Measurements from ENCODE around the gene INVS.
"Not testable (repeated sequence)": the region's sequence is repeated elsewhere in the genome, so short reads cannot be mapped to it uniquely, and the experiment has no call there.

INVS gene

GRCh38 chr9:100281676-100282387, 182.8 kb downstream of the INVS start:
- DNase-seq, result no peak

- DNase-seq, result no peak
Measured at GRCh38 chr9:100282388-100282719, 183.3 kb downstream of the INVS start.

DNA sequence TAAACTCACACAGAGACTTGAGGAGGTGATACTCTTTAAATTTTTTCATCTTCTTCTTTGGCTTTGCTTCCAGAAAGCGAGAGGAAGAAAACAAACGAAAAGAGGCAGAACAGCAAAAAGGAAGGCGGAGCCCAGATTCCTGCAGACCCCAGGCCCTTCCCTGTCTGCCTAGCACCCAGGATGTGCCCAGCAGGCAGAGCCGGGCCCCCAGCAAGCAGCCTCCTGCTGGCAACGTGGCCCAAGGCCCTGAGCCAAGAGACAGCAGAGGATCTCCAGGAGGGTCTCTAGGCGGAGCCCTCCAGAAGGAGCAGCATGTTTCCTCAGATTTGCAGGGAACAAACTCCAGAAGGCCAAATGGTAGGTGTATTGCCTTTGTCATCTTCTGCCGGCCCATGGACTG, 185.2 kb downstream of the INVS start:
- DNase-seq, result no peak

DNA sequence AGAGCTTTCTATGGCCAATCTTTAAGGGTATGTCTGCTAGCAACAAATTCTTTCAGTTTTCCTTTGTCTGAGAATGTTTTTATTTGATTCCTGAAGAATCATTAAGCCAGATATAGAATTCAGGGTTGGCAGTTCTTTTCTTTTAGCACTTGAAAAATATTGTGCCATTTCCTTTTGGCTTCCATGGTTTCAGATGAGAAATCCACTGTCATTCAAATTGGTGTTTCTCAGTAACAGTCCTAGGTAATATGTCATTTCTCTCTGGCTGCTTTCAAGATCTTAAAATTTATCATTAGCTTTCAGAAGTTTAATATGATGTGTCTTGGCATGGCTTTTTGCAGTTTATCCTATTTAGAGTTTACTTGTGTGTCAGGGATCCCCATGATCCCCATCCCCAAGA, 186.0 kb downstream of the INVS start:
- DNase-seq, result no peak

- DNase-seq, result no peak
Measured at GRCh38 chr9:100285601-100286000, 186.6 kb downstream of the INVS start.

GRCh38 chr9:100286257-100286656, 187.2 kb downstream of the INVS start:
- no peak for DNase-seq

- DNase-seq, result no peak
Measured at GRCh38 chr9:100287186-100287585, 188.1 kb downstream of the INVS start.

- no peak for DNase-seq
Measured at GRCh38 chr9:100290714-100291113, 191.7 kb downstream of the INVS start.

GRCh38 chr9:100292414-100292813, 193.4 kb downstream of the INVS start:
- no peak for DNase-seq

DNA sequence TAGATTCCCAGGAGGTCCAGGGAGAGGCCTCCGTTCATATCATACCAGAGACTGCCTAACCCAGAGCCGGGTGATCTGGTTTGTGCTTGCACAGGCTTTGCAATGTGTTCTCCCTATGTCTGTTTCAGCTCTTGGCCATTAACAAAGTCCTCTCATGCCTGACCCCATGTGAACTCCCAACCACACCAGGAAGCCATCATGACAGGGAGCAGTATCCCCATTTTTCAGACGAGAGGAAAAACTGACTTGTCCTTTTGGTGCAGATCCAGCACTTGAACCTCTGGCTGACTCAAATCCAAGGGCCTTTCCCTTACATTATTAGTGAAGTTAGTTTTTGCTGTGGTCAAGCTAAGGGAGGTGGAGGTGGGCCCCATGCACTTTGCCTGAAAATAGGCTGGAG, 195.3 kb downstream of the INVS start:
- DNase-seq, result no peak

GRCh38 chr9:100294806-100295205, 195.8 kb downstream of the INVS start:
- no peak for DNase-seq

DNA sequence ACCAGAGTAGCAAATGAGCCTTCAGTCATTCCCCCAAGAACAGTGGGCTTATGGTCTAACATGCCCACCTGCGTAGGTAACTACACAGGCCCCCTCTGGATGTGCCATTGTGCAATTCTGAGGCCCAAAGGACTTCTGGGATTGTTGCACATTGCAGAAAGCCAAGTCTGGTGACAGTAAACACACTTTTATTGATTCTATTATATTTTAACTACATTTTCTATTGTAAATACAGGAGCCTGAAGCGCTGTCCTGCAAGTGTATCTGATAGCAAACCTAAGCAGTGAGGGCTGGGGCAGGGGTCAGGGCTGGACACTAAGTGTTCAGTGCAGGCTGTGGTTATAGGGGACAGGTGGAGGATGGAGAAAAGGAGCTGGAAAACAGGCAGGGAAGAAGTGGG, 196.2 kb downstream of the INVS start:
- no peak for DNase-seq

GRCh38 chr9:100296407-100296806, 197.4 kb downstream of the INVS start:
- DNase-seq, result no peak

GRCh38 chr9:100298378-100298777, 199.3 kb downstream of the INVS start:
- no peak for DNase-seq

GRCh38 chr9:100303747-100304146, 204.7 kb downstream of the INVS start:
- no peak for DNase-seq

DNA sequence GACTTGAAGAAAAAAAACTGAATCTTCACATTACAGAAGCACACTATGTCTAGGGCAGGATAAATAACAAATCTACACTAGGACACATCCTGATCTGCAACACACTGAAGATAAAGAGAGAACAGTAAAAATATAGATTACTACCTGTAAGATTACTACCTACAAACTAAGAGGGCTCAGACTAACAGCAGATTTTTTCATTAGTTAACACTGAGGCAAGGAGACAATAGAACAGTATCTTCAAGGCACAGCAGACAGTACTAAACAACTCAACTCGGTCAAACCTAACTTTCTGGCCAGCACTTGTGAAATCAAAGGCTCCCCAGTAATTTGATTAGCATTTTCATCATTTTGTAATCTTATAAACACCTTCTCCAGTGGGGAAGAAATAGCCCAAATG, 207.2 kb downstream of the INVS start:
- DNase-seq, result no peak

DNA sequence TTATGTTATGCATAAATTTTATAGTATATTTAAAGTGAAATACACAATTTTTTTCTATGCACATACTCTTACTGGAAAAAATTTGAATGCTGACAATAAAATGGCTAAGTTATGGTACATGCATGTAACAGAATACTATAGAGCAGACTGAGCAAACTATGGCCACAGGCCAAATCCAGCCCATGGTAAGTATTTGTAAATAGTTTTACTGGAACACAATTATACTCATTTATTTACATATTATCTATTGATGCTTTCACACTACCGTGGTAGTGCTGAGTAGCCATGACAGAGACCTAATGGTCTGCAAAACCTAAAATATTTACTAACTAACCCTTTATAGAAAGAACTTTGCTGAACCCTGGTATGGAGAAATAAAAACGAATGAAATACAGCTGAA, 208.0 kb downstream of the INVS start:
- DNase-seq, result no peak

GRCh38 chr9:100308965-100309564, 210.0 kb downstream of the INVS start:
- no peak for DNase-seq

DNA sequence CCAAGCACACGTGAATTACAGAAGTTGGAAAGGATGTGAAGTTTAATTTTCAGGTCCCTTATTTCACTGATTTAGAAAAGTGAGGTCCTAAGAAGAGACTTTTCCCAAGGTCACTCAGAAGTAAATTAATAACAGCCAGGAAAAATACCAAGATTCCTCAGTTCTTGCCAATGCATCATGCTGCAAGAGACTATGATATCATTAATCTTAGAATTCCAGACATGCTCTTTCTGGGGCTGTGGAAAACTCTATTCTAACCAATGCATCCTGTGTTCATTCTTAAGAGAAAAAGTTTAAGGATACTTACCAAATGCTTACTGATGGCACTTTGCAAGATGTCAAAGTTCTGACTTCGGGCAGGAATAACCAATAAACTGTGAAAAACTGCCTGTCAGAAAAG, 210.9 kb downstream of the INVS start:
- no peak for DNase-seq

- no peak for DNase-seq
Measured at GRCh38 chr9:100315561-100315960, 216.5 kb downstream of the INVS start.

DNA sequence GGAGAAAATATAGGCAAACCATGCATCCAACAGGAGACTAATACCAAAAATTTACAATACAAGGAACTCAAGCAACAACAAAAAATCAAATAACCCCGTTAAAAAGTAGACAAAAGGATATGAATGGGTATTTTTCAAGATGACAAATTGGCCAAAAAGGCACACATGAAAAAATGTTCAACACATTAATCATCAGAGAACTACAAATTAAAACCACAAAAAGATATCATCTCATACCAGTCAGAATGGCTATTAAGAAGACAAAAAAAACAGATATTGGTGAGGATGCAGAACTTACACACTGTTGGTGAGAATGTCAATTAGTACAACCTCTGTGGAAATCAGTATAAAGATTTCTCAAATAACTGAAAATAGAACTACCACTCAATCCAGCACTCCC, 218.7 kb downstream of the INVS start:
- no peak for DNase-seq

- peak; percentile 38 for DNase-seq
Measured at GRCh38 chr9:100322954-100323536, 224.0 kb downstream of the INVS start.

DNA sequence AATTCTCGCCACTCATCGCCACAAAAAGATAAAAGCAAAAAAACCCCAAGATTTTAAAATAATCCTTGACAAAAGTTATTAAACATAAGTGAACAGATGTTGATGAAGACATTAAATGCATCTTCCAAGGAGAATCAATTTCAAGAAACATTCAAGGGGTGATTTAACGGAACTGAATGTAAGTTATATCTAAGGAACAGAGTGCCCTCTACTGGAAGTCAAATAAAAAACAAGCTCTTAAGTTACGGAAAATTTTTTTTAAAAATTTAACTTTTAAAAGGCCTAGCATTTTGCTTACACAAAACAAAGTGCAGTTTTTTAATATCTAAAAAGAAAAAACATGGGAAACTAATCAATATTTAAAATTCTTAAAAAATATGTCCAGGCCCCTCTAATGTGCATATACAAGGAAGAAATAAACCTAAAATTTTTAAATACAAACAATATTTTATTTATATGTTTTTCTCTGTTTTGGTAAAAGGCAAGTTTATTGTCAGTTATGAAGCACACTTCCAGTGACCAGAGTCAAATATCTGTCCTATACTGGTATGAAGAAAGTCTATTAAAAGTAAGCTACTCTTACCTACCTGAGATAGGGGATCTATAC, 225.7 kb downstream of the INVS start:
- peak; percentile 35 for DNase-seq

- not testable (repeated sequence) for DNase-seq
Measured at GRCh38 chr9:100338736-100339135, 239.7 kb downstream of the INVS start.

Measured in NCI-H82 (cell line).